Left lung (tissue), 10 donors: ENCODE measurements around the gene ANO5. TPM values are rescaled to one million over a fixed set of nuclear protein-coding genes. Genes with fewer than 3 reads are reported as not detected.

ENCODE experiments used
- ATAC-seq: fragments of 200-7000 bp; cut with Tn5 transposase; one replicate; pipeline ENCODE4 v1.9.1; 2020; ENCODE audit warnings: moderate library complexity
- DNase-seq, 4 donors: peaks; one replicate each; pipeline ENCODE4 v3.0.0-alpha.2; 2013 to 2020
- H3K27ac ChIP-seq, 2 donors: fragments of 200-600 bp; sonication (generic) in 1 of 2; one replicate each; pipeline versions ENCODE4 v1.5.0 to v1.8.0; 2020 to 2021
- H3K27me3 ChIP-seq, 2 donors: fragments of 200-600 bp; sonication (generic) in 1 of 2; one replicate each; pipeline versions ENCODE4 v1.5.0 to v1.8.0; 2020 to 2021
- H3K36me3 ChIP-seq, 2 donors: fragments of 200-600 bp; sonication (generic) in 1 of 2; one replicate each; pipeline versions ENCODE4 v1.5.0 to v1.8.0; 2020 to 2021
- H3K4me1 ChIP-seq, 2 donors: fragments of 200-600 bp; one replicate each; pipeline ENCODE4 v1.8.0; 2021
- H3K4me3 ChIP-seq, 2 donors: fragments of 200-600 bp; sonication (generic) in 1 of 2; one replicate each; pipeline versions ENCODE4 v1.5.0 to v1.8.0; 2020 to 2021; ENCODE audit warnings: mild to moderate bottlenecking in 1 of 2
- H3K9me3 ChIP-seq, 2 donors: fragments of 200-600 bp; sonication (generic) in 1 of 2; one replicate each; pipeline versions ENCODE4 v1.5.0 to v1.8.0; 2020 to 2021
- intact Hi-C, 2 donors: fragments of 100-400 bp; cut with DNase I; formaldehyde crosslinking; loops; one replicate each; pipeline versions ENCODE4 v1.11.2 to v1.14.2; 2022
- polyA plus RNA-seq, 6 donors: library from polyadenylated mRNA; unstranded; fragments of 120-200 nt; gene quantifications; one replicate each; pipeline ENCODE4 v1.2.1, GENCODE V29; 2013; ENCODE audit not compliant: insufficient read length in 6 of 6
- total RNA-seq, 2 donors: library from RNA; stranded (reverse); fragmentation: NEBNext Ultra II Directional; extraction: Animal tissue kit (Norgen Biotek cat#: 25700); gene quantifications; one replicate each; pipeline ENCODE4 v1.2.1, GENCODE V29; 2021
- TF ChIP-seq, protein P1 (sequence below), 2 donors: fragments of 200-600 bp; sonication (generic) in 1 of 2; IDR thresholded peaks; one replicate each; pipeline versions ENCODE4 v1.5.0 to v1.8.0; 2021; ENCODE audit warnings: antibody characterized with exemption in 2 of 2
- donor health status: DM: no; HTN: yes; CAD: no.
- donor health status: DM: no; HTN: no; CAD: no.

Gene ANO5
- total and polyA plus RNA-seq, 8 donors: 1.9 to 4.6 (median 2.9) TPM

DNA sequence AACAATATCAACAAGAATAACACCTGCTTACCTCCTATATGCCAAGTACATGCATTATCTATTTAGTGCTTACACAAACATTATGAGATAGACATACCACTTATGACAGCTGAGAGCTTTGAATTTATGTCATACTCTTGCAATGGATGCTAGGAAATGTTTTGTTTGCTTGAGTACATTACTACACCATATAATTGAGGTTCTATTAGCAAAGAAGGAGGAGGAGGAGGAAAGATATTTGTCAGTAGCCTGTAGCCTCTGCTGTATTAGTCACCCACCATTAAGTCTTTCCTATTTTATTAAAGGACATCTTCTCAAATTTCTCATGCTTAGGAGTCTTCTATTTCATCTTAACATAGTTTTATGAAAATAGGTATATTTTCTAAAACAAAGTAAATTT lies 6.4 kb downstream of the ANO5 start:
- Histone ChIP-seq H3K9me3 (no peaks in the 10 kb centered on the region), H3K4me1 (peaks cover 0 to 5% of the 10 kb centered on the region in 2 donors), H3K36me3 (no peaks in the 10 kb centered on the region), H3K4me3 (no peak overlapping the region), H3K27ac (no peak overlapping the region), H3K27me3 (peaks cover 0 to under 1% of the 10 kb centered on the region in 2 donors)
- TF ChIP-seq, protein P1, sequence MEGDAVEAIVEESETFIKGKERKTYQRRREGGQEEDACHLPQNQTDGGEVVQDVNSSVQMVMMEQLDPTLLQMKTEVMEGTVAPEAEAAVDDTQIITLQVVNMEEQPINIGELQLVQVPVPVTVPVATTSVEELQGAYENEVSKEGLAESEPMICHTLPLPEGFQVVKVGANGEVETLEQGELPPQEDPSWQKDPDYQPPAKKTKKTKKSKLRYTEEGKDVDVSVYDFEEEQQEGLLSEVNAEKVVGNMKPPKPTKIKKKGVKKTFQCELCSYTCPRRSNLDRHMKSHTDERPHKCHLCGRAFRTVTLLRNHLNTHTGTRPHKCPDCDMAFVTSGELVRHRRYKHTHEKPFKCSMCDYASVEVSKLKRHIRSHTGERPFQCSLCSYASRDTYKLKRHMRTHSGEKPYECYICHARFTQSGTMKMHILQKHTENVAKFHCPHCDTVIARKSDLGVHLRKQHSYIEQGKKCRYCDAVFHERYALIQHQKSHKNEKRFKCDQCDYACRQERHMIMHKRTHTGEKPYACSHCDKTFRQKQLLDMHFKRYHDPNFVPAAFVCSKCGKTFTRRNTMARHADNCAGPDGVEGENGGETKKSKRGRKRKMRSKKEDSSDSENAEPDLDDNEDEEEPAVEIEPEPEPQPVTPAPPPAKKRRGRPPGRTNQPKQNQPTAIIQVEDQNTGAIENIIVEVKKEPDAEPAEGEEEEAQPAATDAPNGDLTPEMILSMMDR (IDR thresholded peaks at IDR 0.05): no peak
- intact Hi-C loops: no loop called here
- ATAC-seq (no peak), DNase-seq (no peak)

DNA sequence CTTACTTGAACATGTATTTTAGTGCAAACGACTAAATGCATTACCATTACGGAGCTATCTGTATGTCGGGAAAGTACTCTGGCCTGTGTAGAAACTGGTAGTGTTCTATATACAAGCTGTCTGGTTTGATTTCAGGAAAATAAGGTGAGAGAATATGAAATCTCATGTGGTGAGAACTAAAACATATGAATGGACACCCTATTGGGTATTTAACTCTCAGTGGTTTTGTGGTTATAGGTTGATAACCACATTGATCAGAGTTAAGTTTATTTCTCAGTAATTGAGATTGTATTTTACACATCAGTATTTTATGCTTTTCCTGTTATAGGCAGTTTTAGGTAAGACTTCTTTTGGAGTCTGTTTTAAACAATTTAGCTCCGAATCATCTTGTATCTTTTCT lies 10.4 kb downstream of the ANO5 start:
- Histone ChIP-seq H3K9me3 (no peaks in the 10 kb centered on the region), H3K36me3 (no peaks in the 10 kb centered on the region), H3K27me3 (no peaks in the 10 kb centered on the region), H3K4me3 (no peak overlapping the region), H3K4me1 (no peaks in the 10 kb centered on the region), H3K27ac (no peak overlapping the region)
- intact Hi-C loops: no loop called here
- DNase-seq (no peak), ATAC-seq (no peak)
- TF ChIP-seq, protein P1 (IDR thresholded peaks at IDR 0.05): no peak

DNA sequence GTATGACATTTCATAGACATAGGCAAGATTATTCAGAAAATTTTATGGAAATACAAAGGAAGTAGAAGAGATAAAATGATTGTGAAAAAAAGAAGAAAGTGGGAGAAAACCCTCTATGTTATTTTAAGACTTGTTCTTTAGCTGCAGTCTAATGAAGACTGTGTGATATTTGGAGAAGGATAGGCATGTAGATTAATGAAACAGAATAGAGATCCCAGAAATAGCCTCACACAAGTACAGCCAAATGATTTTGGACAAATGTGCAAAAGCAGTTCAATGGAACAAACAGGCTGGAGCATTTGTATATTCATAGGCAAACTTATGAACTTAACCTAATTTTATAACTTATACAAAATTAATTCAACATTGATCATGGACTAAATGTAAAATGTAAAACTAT lies 14.3 kb downstream of the ANO5 start:
- TF ChIP-seq, protein P1 (IDR thresholded peaks at IDR 0.05): no peak
- no peaks in the 10 kb centered on the region for H3K27me3 ChIP-seq
- ATAC-seq (no peak), DNase-seq (no peak)
- H3K4me1 ChIP-seq: no peaks in the 10 kb centered on the region
- intact Hi-C loops: no loop called here
- no peak overlapping the region for H3K4me3 ChIP-seq
- H3K36me3 ChIP-seq: no peaks in the 10 kb centered on the region
- no peak overlapping the region for H3K27ac ChIP-seq
- H3K9me3 ChIP-seq: no peaks in the 10 kb centered on the region

DNA sequence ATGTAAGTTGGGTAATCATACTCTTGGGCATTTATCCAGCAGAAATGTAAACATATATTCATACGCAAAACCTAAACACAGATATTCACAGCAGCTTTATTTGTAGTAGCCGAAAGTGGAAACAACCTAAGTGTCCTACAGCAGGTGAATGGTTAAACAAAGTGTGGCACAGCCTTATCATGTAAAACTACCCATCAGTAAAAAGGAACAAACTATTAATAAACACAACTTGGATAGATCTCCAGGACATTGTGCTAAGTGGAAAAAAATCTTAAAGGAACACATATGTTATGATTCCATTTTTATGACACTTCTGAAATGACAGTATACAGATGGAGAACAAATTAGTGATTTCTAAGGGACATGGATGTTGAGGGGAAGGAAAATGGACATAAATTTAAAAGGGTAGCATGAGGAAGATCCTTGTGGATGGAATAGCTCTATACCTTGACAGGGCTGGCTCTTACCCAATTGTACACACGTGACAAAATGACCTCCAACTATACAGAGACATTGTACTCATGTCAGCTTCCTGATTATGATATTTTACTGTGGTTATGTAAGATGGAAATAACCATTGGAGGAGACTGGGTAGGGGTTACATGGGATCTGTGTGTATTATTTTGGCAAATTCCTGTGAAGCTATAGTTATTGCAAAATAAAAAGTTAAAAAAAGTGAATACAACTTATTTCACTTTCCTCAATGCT lies 15.4 kb downstream of the ANO5 start:
- H3K4me3 ChIP-seq: no peak overlapping the region
- intact Hi-C loops: no loop called here
- H3K36me3 ChIP-seq: no peaks in the 10 kb centered on the region

DNA sequence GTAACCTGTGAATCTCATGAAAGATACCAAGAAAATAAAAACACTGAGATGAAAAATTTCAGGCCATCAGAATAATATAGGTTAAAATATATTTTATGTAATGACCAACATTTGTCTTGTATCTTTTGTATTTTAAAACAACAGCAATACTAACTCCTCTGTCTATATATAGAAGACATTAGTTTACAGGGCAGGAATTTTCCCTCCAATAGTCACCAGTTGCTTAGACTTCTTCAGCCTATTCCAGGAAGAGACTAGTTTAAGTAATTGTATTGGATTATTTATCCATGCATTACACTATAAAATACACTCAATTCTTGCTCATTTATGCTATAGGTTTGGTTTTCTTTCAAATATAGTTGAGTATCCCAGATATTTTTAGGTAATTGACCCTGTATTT lies 24.1 kb downstream of the ANO5 start:
- Histone ChIP-seq H3K9me3 (no peaks in the 10 kb centered on the region), H3K27ac (no peak overlapping the region), H3K27me3 (no peaks in the 10 kb centered on the region), H3K36me3 (no peaks in the 10 kb centered on the region), H3K4me3 (no peak overlapping the region), H3K4me1 (no peaks in the 10 kb centered on the region)
- TF ChIP-seq, protein P1 (IDR thresholded peaks at IDR 0.05): no peak
- ATAC-seq: no peak
- DNase-seq: no peak
- intact Hi-C loops: no loop called here

More for the DNA sequence above, 15.4 kb downstream of the ANO5 start:
- no peak for DNase-seq
- Histone ChIP-seq H3K4me1 (no peaks in the 10 kb centered on the region), H3K9me3 (no peaks in the 10 kb centered on the region), H3K27me3 (no peaks in the 10 kb centered on the region), H3K27ac (no peak overlapping the region)
- ATAC-seq: no peak
- TF ChIP-seq, protein P1 (IDR thresholded peaks at IDR 0.05): no peak
